ENCODE measurements around the gene ACTRT3. TPM values are rescaled to one million over a fixed set of nuclear protein-coding genes. Genes with fewer than 3 reads are reported as not detected.

Gene ACTRT3
- total and polyA plus RNA-seq, 2 experiments from 2014 or later = 2.9 to 5.2 TPM

GRCh38 chr3:169811631-169812331 lies 42.4 kb upstream of the ACTRT3 start:
- Mint-ChIP-seq H3K4me3 (peak overlapping the region; percentile 78), H3K36me3 (ENCODE audit: low read depth) (no peaks in the 10 kb centered on the region), H3K27ac (no peak overlapping the region), H3K4me1 (peaks cover 25% of the 10 kb centered on the region), H3K9me3 (peaks cover 13% of the 10 kb centered on the region; the same call in 2 of the 3 replicates), H3K27me3 (ENCODE audit: insufficient read depth, low read depth, poor library complexity) (peaks cover 18% of the 10 kb centered on the region)
- ATAC-seq (no peak; the same call in 2 of the 3 replicates), DNase-seq (ENCODE audit: low spot score) (peak; percentile 6)
- Histone ChIP-seq H3K9me2 (ENCODE audit: insufficient read depth) (no peaks in the 10 kb centered on the region), H3K4me1 (ENCODE audit: insufficient read depth) (peaks cover 20% of the 10 kb centered on the region), H3F3A (replicated peaks; ENCODE audit: low read depth) (no peaks in the 10 kb centered on the region), H4K20me1 (replicated peaks; ENCODE audit: insufficient read depth) (no peaks in the 10 kb centered on the region), H3K36me3 (ENCODE audit: insufficient read depth) (no peaks in the 10 kb centered on the region), H3K79me2 (replicated peaks; ENCODE audit: insufficient read depth) (no peaks in the 10 kb centered on the region), H2AFZ (peak overlapping the region; percentile 98), H3K4me3 (peak overlapping the region; percentile 81), H3K4me2 (peak overlapping the region; percentile 96), H3K27ac (ENCODE audit: low read depth) (no peak overlapping the region), H3K27me3 (ENCODE audit: insufficient read depth) (peaks cover 12% of the 10 kb centered on the region; the same call in 1 of the 2 replicates)
- no peak for TF ChIP-seq ZNF462 (CRISPR knock-in tag; IDR thresholded peaks at IDR 0.05)
- no peak for TF ChIP-seq EZH2 (IDR thresholded peaks at IDR 0.05; ENCODE audit: low read depth, unreplicated experiment)
- TF ChIP-seq CTCF (conservative IDR thresholded peaks at IDR 0.05; ENCODE audit: low read depth in 2 of 2) = no peak
- no peak for TF ChIP-seq POLR2AphosphoS5 (IDR thresholded peaks at IDR 0.05; ENCODE audit: low read depth)
- TF ChIP-seq EZH2phosphoT487 (IDR thresholded peaks at IDR 0.05; ENCODE audit: unreplicated experiment) = no peak
- no peak for TF ChIP-seq ETS1 (IDR thresholded peaks at IDR 0.05)
- no peak for TF ChIP-seq ZNF331 (CRISPR knock-in tag; IDR thresholded peaks at IDR 0.05; ENCODE audit: low read depth)
- TF ChIP-seq CREB1 (CRISPR knock-in tag; IDR thresholded peaks at IDR 0.05; ENCODE audit: low read depth) = no peak
- no peak for TF ChIP-seq JUNB (IDR thresholded peaks at IDR 0.05; ENCODE audit: unreplicated experiment)
- TF ChIP-seq REST (IDR thresholded peaks at IDR 0.05; ENCODE audit: unreplicated experiment) = no peak
- no peak for TF ChIP-seq ZNF114 (CRISPR knock-in tag; IDR thresholded peaks at IDR 0.05)
- no peak for TF ChIP-seq NANOG (IDR thresholded peaks at IDR 0.05; ENCODE audit: borderline replicate concordance)
- TF ChIP-seq STAT1 (IDR thresholded peaks at IDR 0.05; ENCODE audit: unreplicated experiment) = no peak

Data from GM23338 (cell line).